ENCODE measurements around the gene P2RY13. TPM values are rescaled to one million over a fixed set of nuclear protein-coding genes. Genes with fewer than 3 reads are reported as not detected.
A peak's percentile ranks its signal among the peaks of the same experiment; 100 is the strongest.

P2RY13 gene
- total and polyA plus RNA-seq, 4 donors: 2.2 to 15.8 (median 4.9) TPM

- no peak for ATAC-seq (ENCODE audit: insufficient read depth, low FRiP score)
- Histone ChIP-seq H3K9ac (ENCODE audit: insufficient read depth in 1 of 2, low read length in 2 of 2) (no peak overlapping the region), H3K9me3 (ENCODE audit: control insufficient read depth in 4 of 4, insufficient read depth in 3 of 4, low read length in 3 of 4) (no peaks in the 10 kb centered on the region), H3K4me1 (ENCODE audit: control insufficient read depth in 5 of 5, insufficient read depth in 5 of 5, low read length in 5 of 5) (no peaks in the 10 kb centered on the region), H3K27ac (ENCODE audit: low read depth in 1 of 2, low read length in 1 of 2) (no peak overlapping the region), H3K27me3 (ENCODE audit: control insufficient read depth in 3 of 3, insufficient read depth in 3 of 3, low read length in 2 of 3) (no peaks in the 10 kb centered on the region), H3K4me3 (no peak overlapping the region), H3K36me3 (ENCODE audit: control insufficient read depth in 4 of 4, insufficient read depth in 4 of 4, low read length in 4 of 4) (no peaks in the 10 kb centered on the region)
- DNase-seq: peak in 1 of 3 donors; percentile 17
- TF ChIP-seq CTCF (IDR thresholded peaks at IDR 0.05; ENCODE audit: control extremely low read depth, extremely low read depth): no peak
- WGBS, 2 donors: 67 to 80% methylated on average over 2 of the region's 2 CpGs
Observed at GRCh38 chr3:151357463-151357850, 28.1 kb upstream of the P2RY13 start.

GRCh38 chr3:151356794-151357462 lies 27.6 kb upstream of the P2RY13 start:
- no peak overlapping the region for H3K27ac ChIP-seq (ENCODE audit: low read depth in 1 of 2, low read length in 1 of 2)
- ATAC-seq (ENCODE audit: insufficient read depth, low FRiP score): peak; percentile 47
- no peaks in the 10 kb centered on the region for H3K36me3 ChIP-seq (ENCODE audit: control insufficient read depth in 4 of 4, insufficient read depth in 4 of 4, low read length in 4 of 4)
- no peak for DNase-seq
- no peaks in the 10 kb centered on the region for H3K9me3 ChIP-seq (ENCODE audit: control insufficient read depth in 4 of 4, insufficient read depth in 3 of 4, low read length in 3 of 4)
- no peaks in the 10 kb centered on the region for H3K4me1 ChIP-seq (ENCODE audit: control insufficient read depth in 5 of 5, insufficient read depth in 5 of 5, low read length in 5 of 5)
- no peaks in the 10 kb centered on the region for H3K27me3 ChIP-seq (ENCODE audit: control insufficient read depth in 3 of 3, insufficient read depth in 3 of 3, low read length in 2 of 3)
- H3K9ac ChIP-seq (ENCODE audit: insufficient read depth in 1 of 2, low read length in 2 of 2): no peak overlapping the region
- no peak for TF ChIP-seq CTCF (IDR thresholded peaks at IDR 0.05; ENCODE audit: control extremely low read depth, extremely low read depth)
- 6 to 33% methylated on average over 2 of the region's 2 CpGs for WGBS, 2 donors
- H3K4me3 ChIP-seq: no peak overlapping the region

- H3K27me3 ChIP-seq (ENCODE audit: control insufficient read depth in 3 of 3, insufficient read depth in 3 of 3, low read length in 2 of 3): no peaks in the 10 kb centered on the region
- DNase-seq: no peak
- ATAC-seq (ENCODE audit: insufficient read depth, low FRiP score): no peak
- no peaks in the 10 kb centered on the region for H3K4me1 ChIP-seq (ENCODE audit: control insufficient read depth in 5 of 5, insufficient read depth in 5 of 5, low read length in 5 of 5)
- H3K9ac ChIP-seq (ENCODE audit: insufficient read depth in 1 of 2, low read length in 2 of 2): no peak overlapping the region
- H3K4me3 ChIP-seq: no peak overlapping the region
- TF ChIP-seq CTCF (IDR thresholded peaks at IDR 0.05; ENCODE audit: control extremely low read depth, extremely low read depth): no peak
- WGBS, 2 donors: 42 to 72% methylated on average over 4 of the region's 4 CpGs
- no peaks in the 10 kb centered on the region for H3K9me3 ChIP-seq (ENCODE audit: control insufficient read depth in 4 of 4, insufficient read depth in 3 of 4, low read length in 3 of 4)
- no peaks in the 10 kb centered on the region for H3K36me3 ChIP-seq (ENCODE audit: control insufficient read depth in 4 of 4, insufficient read depth in 4 of 4, low read length in 4 of 4)
- no peak overlapping the region for H3K27ac ChIP-seq (ENCODE audit: low read depth in 1 of 2, low read length in 1 of 2)
Observed at GRCh38 chr3:151351648-151352047, 22.3 kb upstream of the P2RY13 start.

- Histone ChIP-seq H3K27ac (ENCODE audit: low read depth in 1 of 2, low read length in 1 of 2) (no peak overlapping the region), H3K4me3 (no peak overlapping the region), H3K9me3 (ENCODE audit: control insufficient read depth in 4 of 4, insufficient read depth in 3 of 4, low read length in 3 of 4) (no peaks in the 10 kb centered on the region), H3K27me3 (ENCODE audit: control insufficient read depth in 3 of 3, insufficient read depth in 3 of 3, low read length in 2 of 3) (no peaks in the 10 kb centered on the region), H3K36me3 (ENCODE audit: control insufficient read depth in 4 of 4, insufficient read depth in 4 of 4, low read length in 4 of 4) (no peaks in the 10 kb centered on the region), H3K4me1 (ENCODE audit: control insufficient read depth in 5 of 5, insufficient read depth in 5 of 5, low read length in 5 of 5) (no peaks in the 10 kb centered on the region), H3K9ac (ENCODE audit: insufficient read depth in 1 of 2, low read length in 2 of 2) (no peak overlapping the region)
- TF ChIP-seq CTCF (IDR thresholded peaks at IDR 0.05; ENCODE audit: control extremely low read depth, extremely low read depth): no peak
- DNase-seq (no peak), ATAC-seq (ENCODE audit: insufficient read depth, low FRiP score) (no peak)
- WGBS, 2 donors: 81 to 92% methylated on average over 1 of the region's 1 CpG
Observed at GRCh38 chr3:151351219-151351618, 21.9 kb upstream of the P2RY13 start.
